BE2C (cell line): ENCODE data around the gene HOXB2.

ENCODE experiments used
- DNase-seq: peaks from one replicate; pipeline ENCODE4 v3.0.0-alpha.2; 2020
- H3K27me3 ChIP-seq: fragments of 250-450 bp; sonication (Bioruptor Pico); 2 replicates; pipeline ENCODE4 v1.5.1; 2020; ENCODE audit warnings: mild to moderate bottlenecking
- H3K36me3 ChIP-seq: fragments of 250-450 bp; sonication (Bioruptor Pico); 2 replicates; pipeline ENCODE4 v1.5.1; 2020; ENCODE audit warnings: mild to moderate bottlenecking
- H3K4me1 ChIP-seq: fragments of 250-450 bp; sonication (Bioruptor Pico); 2 replicates; pipeline ENCODE4 v1.5.1; 2020
- H3K4me3 ChIP-seq: 2 replicates; pipeline ENCODE4 v1.5.1; 2011; ENCODE audit warnings: low read depth, low read length
- H3K9me3 ChIP-seq: fragments of 250-450 bp; sonication (Bioruptor Pico); 2 replicates; pipeline ENCODE4 v1.5.1; 2020
- TF ChIP-seq, protein P1 (sequence below): IDR thresholded peaks from 2 replicates; pipeline ENCODE4 v1.5.1; 2012; ENCODE audit warnings: mild to moderate bottlenecking, low read depth, low read length

Gene HOXB2

DNA sequence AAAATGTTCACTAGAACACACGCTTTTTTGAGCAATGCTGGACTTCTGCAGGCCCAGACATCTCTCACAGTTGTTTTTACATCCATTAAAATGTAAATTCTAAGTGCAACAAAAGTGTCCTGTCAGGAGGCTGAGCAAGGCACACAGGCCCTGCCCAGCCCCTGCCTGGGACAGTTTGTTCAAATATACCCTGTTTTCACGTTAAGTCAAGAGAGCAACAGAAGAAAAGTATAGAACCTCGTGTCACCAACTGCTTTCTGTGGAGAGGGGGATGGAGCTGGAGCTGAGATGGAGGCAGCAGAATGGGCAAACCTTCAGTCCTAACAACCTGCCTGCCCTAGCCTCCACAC lies 4.3 kb upstream of the HOXB2 start:
- Histone ChIP-seq H3K4me1 (no peaks in the 10 kb centered on the region), H3K9me3 (no peaks in the 10 kb centered on the region; the same call in 1 of the 2 replicates), H3K27me3 (peaks cover 90% of the 10 kb centered on the region), H3K4me3 (no peak overlapping the region), H3K36me3 (no peaks in the 10 kb centered on the region)
- no peak for DNase-seq
- TF ChIP-seq, protein P1, sequence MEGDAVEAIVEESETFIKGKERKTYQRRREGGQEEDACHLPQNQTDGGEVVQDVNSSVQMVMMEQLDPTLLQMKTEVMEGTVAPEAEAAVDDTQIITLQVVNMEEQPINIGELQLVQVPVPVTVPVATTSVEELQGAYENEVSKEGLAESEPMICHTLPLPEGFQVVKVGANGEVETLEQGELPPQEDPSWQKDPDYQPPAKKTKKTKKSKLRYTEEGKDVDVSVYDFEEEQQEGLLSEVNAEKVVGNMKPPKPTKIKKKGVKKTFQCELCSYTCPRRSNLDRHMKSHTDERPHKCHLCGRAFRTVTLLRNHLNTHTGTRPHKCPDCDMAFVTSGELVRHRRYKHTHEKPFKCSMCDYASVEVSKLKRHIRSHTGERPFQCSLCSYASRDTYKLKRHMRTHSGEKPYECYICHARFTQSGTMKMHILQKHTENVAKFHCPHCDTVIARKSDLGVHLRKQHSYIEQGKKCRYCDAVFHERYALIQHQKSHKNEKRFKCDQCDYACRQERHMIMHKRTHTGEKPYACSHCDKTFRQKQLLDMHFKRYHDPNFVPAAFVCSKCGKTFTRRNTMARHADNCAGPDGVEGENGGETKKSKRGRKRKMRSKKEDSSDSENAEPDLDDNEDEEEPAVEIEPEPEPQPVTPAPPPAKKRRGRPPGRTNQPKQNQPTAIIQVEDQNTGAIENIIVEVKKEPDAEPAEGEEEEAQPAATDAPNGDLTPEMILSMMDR, result no peak

DNA sequence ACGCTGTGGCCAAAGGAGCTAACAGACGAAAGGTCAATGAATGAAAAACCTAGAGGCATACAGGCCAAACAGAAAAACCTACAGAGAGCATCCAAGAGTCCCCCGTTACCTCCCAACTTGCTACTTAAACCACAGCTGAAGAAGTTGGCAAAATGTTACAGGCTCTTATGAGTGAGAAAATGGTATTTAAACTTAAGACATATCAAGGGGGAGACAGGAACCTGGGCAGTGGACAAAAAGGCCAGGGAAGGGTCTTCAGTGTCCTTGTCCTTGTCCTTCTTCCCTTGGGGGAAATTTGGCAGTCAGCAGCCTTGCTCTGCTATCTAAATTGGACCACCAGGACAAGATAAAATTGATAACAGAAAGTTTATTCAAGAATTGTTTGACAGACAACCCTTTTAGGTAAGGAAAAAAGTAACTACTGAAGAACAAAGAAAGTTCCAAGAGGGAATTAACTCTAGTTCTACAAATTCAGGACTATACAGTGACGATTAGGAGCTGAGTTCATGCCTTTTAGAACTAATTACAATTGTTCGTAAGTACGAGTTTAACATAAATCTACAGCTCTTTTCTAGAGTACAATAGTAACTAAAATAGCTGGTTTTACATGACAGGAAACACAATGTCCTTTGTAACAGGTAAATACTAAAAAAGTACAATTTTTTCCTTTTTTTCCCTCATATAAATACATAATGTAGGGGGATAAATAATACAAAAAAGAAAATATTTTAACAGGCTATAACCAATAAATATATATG lies 3.8 kb upstream of the HOXB2 start:
- DNase-seq, result no peak
- Histone ChIP-seq H3K27me3 (peaks cover 90% of the 10 kb centered on the region), H3K4me1 (no peaks in the 10 kb centered on the region), H3K36me3 (no peaks in the 10 kb centered on the region), H3K9me3 (no peaks in the 10 kb centered on the region; the same call in 1 of the 2 replicates), H3K4me3 (no peak overlapping the region)
- TF ChIP-seq, protein P1, result no peak

DNA sequence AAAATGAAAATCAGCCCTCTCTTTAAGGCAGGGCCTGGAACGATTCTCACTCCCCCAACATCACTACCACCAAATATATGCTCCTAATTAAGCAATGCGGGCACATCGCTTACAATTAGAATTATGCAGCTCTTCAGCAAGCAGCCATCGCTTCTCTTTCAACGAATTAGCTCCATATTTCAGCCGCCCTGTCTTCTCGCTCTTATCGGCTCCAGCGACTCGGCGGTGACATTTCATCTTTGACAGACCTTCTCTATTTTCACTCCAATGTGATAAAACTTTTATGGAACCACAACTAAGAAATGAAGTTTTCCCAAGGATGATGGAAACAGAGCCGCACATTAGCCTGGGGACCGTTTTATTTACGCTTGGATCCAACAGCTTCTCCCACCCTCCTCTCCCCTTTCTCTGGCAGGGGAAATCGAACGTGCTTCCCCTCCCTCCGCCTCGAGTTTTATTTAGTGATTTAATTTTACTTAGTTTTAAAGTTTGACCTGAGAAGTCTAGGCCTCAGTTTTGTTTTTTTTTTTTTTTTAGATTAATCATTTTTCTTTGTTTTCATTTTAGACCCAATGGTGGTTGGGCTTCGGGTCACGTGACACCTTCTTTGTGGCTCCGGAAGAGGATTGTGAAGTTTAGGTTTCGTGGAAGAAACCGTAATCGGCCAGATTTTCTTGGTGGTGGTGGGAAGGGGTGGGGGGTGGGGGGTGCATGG lies 3.1 kb upstream of the HOXB2 start:
- Histone ChIP-seq H3K9me3 (no peaks in the 10 kb centered on the region; the same call in 1 of the 2 replicates), H3K4me3 (no peak overlapping the region), H3K27me3 (peaks cover 90% of the 10 kb centered on the region), H3K36me3 (no peaks in the 10 kb centered on the region), H3K4me1 (no peaks in the 10 kb centered on the region)
- TF ChIP-seq, protein P1, result no peak
- no peak for DNase-seq

DNA sequence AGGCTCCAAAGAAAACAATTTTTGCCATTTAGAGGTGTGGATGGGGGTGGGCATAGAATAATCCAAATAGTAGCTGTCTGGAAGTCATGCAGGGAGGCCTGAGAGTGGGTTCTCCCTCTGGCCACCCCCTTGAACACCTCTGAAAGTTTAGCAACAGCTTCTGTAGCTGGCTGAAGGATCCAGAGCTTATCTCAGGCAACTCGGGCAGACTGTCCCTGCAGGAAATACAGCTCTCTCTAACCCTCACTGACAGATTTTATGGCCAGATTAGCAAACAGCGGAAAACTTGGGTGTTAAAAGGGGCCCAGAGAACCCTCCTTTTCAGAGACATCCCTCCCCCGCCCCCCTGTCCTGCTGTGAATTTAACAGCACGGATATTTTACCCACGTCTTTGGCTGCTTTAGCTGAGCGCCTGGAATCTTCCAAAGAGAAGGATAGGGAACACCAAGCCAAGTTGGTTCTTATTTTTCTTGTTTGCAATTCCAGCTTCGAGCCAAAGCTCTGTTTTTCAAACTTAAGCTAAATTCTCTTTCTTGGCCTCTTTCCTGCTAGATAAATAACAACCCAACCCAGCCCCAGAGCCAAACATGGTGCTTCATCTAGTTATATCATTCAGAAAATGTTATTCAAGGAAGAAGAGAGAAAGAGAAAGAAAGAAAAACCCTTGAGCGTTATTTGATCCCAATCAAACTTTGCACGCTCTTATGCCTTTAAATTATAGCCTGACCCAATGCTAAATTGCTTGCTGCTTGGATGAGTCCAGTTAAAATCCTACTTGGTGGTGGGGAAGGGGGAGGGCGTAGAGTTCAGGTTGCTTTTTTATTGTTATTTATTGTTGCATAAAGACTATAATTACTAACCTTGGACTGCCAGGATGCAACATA lies 2.3 kb upstream of the HOXB2 start:
- Histone ChIP-seq H3K4me1 (no peaks in the 10 kb centered on the region), H3K27me3 (peaks cover 92% of the 10 kb centered on the region), H3K4me3 (no peak overlapping the region), H3K36me3 (no peaks in the 10 kb centered on the region), H3K9me3 (no peaks in the 10 kb centered on the region; the same call in 1 of the 2 replicates)
- no peak for DNase-seq
- TF ChIP-seq, protein P1, result no peak

DNA sequence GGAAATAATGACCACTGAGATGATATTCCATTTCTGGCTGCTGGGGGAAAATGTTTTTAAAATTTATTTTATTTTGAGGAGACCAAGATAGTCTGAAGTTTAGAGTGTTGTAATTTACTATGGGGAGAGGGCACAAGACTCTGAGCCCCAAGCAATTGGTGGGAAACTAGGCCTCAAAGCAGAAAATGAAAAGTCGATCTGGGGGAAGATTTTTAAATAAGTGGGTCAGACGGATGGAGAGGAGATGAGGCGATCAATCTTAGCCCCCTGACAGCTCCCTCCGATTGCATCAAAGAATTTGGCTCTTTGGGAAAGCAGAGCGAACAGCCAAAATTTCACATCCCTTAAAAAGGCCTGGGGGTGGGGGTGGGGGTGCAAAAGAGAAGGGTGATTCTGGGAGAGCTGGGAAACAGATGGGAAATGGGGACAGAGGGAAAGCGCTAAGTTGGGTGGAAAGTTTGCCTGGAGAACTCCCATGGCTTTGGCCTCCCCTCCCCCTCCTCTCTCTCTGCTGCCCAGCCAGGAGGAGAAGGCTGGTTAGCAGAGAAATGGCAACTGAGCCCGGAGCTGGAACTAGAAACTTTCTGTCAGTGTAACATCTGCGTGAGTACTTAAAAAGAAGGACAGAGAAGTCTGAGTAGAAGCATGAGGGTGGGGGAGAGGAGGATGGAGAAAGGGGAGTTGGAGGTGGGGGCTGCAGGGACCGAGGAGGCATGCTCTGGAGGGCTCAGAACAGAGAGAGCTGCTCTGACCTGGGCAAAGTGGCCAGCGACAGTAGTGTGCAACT lies 1.4 kb upstream of the HOXB2 start:
- TF ChIP-seq, protein P1, result no peak
- H3K4me3 ChIP-seq, result no peak overlapping the region
- peaks cover 92% of the 10 kb centered on the region for H3K27me3 ChIP-seq
- H3K9me3 ChIP-seq, result no peaks in the 10 kb centered on the region; the same call in 1 of the 2 replicates
- no peaks in the 10 kb centered on the region for H3K36me3 ChIP-seq
- no peak for DNase-seq
- no peaks in the 10 kb centered on the region for H3K4me1 ChIP-seq
